HG03520 (cell line): ENCODE results near the gene LRRC47.

Experiments
- ATAC-seq: cut with Tn5 transposase; IDR thresholded peaks from one replicate; pipeline ENCODE4 v1.9.1; 2021; ENCODE audit warnings: mild to moderate bottlenecking, moderate library complexity; ENCODE audit not compliant: unreplicated experiment

LRRC47 gene

DNA sequence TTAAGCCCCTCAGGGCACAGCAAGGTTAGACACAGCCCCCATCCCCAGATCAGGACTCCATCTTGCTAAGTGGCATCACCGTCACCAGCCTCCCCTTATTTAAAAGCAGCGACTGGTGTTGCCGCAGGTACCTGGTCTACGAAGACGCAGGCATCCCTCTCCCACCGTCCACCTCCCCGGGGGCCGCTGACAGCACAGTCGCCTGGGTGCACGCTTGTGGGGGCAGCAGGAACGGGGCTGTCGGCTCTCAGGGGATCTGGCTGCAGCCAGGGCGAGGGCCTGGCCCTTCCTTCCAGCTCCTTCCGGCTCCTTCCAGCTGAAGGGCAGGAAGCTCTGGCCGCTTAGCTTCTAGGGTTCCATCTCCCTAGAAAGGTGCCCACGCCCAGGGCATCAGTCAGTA, 61.7 kb downstream of the LRRC47 start:
- ATAC-seq = no peak

GRCh38 chr1:3733883-3734589, 62.3 kb downstream of the LRRC47 start:
- no peak for ATAC-seq

GRCh38 chr1:3733094-3733882, 63.0 kb downstream of the LRRC47 start:
- ATAC-seq = no peak

DNA sequence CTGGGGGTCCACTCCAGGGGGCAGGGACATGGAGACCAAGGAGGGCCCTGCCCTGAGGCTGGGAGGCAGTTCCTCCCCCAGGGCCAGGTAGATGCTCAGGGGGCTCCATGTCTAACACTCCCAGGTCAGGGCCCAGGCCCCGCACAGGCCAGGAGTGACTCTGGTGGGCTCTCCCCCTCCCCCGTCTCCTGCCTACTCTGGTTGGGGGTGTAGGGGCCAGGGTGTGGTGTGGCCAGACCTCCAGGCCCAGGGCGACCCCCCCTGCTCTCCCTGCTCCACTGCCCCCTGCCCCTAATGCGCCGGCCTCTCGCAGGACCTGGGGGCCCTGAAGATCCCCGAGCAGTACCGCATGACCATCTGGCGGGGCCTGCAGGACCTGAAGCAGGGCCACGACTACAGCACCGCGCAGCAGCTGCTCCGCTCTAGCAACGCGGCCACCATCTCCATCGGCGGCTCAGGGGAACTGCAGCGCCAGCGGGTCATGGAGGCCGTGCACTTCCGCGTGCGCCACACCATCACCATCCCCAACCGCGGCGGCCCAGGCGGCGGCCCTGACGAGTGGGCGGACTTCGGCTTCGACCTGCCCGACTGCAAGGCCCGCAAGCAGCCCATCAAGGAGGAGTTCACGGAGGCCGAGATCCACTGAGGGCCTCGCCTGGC, 63.7 kb downstream of the LRRC47 start:
- no peak for ATAC-seq

GRCh38 chr1:3731583-3732433, 64.5 kb downstream of the LRRC47 start:
- no peak for ATAC-seq

DNA sequence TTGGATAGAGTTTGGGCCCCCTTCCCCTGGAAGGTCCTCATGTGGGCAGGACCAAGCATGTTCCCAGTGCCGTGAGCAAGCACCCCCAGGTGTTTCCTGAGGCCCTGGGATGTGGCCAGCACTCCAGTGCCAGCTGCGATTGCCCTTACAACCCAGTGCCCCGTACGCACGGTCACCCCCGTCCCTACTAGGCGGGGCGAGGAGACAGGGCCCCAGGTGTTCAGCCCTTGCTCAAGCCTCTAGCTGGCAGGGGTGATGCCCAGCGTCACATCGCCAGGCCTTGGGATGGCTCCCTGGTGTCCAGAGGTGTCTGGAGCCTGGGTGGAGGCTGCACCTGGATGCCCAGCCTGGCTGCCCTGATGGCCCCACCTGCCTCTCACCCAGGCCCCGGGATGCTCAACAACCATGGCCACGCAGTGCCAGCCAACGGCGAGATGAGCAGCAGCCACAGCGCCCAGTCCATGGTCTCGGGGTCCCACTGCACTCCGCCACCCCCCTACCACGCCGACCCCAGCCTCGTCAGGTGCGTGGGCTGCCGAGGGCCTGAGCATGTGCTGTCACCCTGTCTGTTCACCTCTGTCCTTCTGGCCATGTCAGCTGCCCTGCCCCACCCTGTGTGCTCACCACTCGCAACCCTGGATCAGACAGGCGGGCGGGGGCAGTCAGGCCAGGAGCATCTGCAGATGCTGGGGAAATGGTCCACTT, 65.6 kb downstream of the LRRC47 start:
- ATAC-seq = no peak

- ATAC-seq = no peak
Observed at GRCh38 chr1:3729594-3730542, 66.4 kb downstream of the LRRC47 start.
